HepG2 (cell line): Measurements from ENCODE around the gene MYL11. TPM values are rescaled to one million over a fixed set of nuclear protein-coding genes. Genes with fewer than 3 reads are reported as not detected.
"Not testable (repeated sequence)": the region's sequence is repeated elsewhere in the genome, so short reads cannot be mapped to it uniquely, and the experiment has no call there.

Experiments used
- ATAC-seq: fragments of 200-7000 bp; cut with Tn5 transposase; 3 replicates; pipeline ENCODE4 v1.9.1; 2020; ENCODE audit warnings: mild to moderate bottlenecking, moderate library complexity
- BruUV-seq: library from RNA; stranded (reverse); fragments of 400-500 nt; replicated peaks from 2 replicates; lab custom pipeline; 2021; lab: Mats Ljungman, UMichigan
- CTCF ChIA-PET: fragments of 300-600 bp; formaldehyde crosslinking; extraction: SDS; loops from one replicate; lab custom pipeline; 2021; ENCODE audit warnings: low total read pairs, inconsistent platforms, low intra/inter-chr PET ratio; lab: Yijun Ruan, JAX
- POLR2A ChIA-PET: fragments of 350-600 bp; sonication (Branson Sonifier 250); formaldehyde crosslinking; loops from one replicate; lab custom pipeline; 2020; ENCODE audit warnings: antibody characterized with exemption, inconsistent platforms; lab: Yijun Ruan, JAX
- DNase-seq: peaks from one replicate; pipeline ENCODE4 v3.0.0-alpha.2; 2015; ENCODE audit warnings: low spot score
- FAIRE-seq: peaks from 3 replicates; lab custom pipeline; 2011; peaks lifted over from hg19 to GRCh38; lab: Jason Lieb, UNC
- H2AFZ ChIP-seq: one replicate; pipeline ENCODE4 v1.6.1; 2011; ENCODE audit warnings: low read length, inconsistent platforms
- H3K27ac ChIP-seq: fragments of 300-600 bp; 3 replicates; pipeline ENCODE4 v1.8.0; 2011; ENCODE audit warnings: mixed run types, mild to moderate bottlenecking, mixed read lengths, low read length, inconsistent platforms; ENCODE audit not compliant: insufficient read depth; ENCODE audit errors: extremely low read length
- H3K27me3 ChIP-seq, 2 experiments: fragments of 200-600 bp in 1 of 2; 2 replicates in 1 of 2; 3 replicates in 1 of 2; pipeline versions ENCODE4 v1.6.0 to v1.8.0; 2011; ENCODE audit warnings: low read length in 2 of 2, mild to moderate bottlenecking in 2 of 2, moderate library complexity in 2 of 2, inconsistent platforms in 1 of 2; ENCODE audit not compliant: insufficient read depth in 2 of 2, control insufficient read depth in 1 of 2
- H3K36me3 ChIP-seq, 2 experiments: fragments of 200-600 bp in 1 of 2; replicated peaks in 1 of 2; 2 replicates in 1 of 2; 3 replicates in 1 of 2; pipeline versions ENCODE4 v1.5.1 to v1.8.0; 2011; ENCODE audit warnings: low read length in 2 of 2, inconsistent platforms in 1 of 2; ENCODE audit not compliant: insufficient read depth in 2 of 2, control insufficient read depth in 1 of 2
- H3K4me1 ChIP-seq: 2 replicates; pipeline ENCODE4 v1.5.1; 2012; ENCODE audit warnings: low read length, inconsistent platforms; ENCODE audit not compliant: insufficient read depth
- H3K4me2 ChIP-seq: 2 replicates; pipeline ENCODE4 v1.6.0; 2011; ENCODE audit warnings: low read depth, low read length, inconsistent platforms
- H3K4me3 ChIP-seq, 3 experiments: fragments of 200-600 bp in 1 of 3; sonication (generic), shearing (Covaris generic) in 1 of 3; replicated peaks in 1 of 3; 2 replicates each; pipeline ENCODE4 v1.5.1; 2011 to 2016; ENCODE audit warnings: low read length in 3 of 3, inconsistent platforms in 2 of 3, low read depth in 2 of 3, mild to moderate bottlenecking in 2 of 3, control low read depth in 1 of 3, mixed read lengths in 1 of 3; ENCODE audit not compliant: insufficient read depth in 1 of 3
- H3K79me2 ChIP-seq: one replicate; pipeline ENCODE4 v1.6.1; 2011; ENCODE audit warnings: low read length, inconsistent platforms; ENCODE audit not compliant: insufficient read depth
- H3K9ac ChIP-seq: 2 replicates; pipeline ENCODE4 v1.6.0; 2011; ENCODE audit warnings: mild to moderate bottlenecking, low read depth, low read length, inconsistent platforms; ENCODE audit not compliant: insufficient read depth
- H3K9me3 ChIP-seq: 2 replicates; pipeline ENCODE4 v1.5.1; 2012; ENCODE audit warnings: mild to moderate bottlenecking, low read length
- H4K20me1 ChIP-seq: 2 replicates; pipeline ENCODE4 v1.6.0; 2011; ENCODE audit warnings: inconsistent platforms, mild to moderate bottlenecking, low read length, moderate library complexity; ENCODE audit not compliant: insufficient read depth
- MAFK ChIP-seq, 2 experiments: IDR thresholded peaks in 1 of 2; conservative IDR thresholded peaks in 1 of 2; 2 replicates each; pipeline ENCODE4 v1.6.1; 2011; ENCODE audit warnings: improper control_type of control experiment in 2 of 2, low read length in 2 of 2
- PHF21A ChIP-seq: sonication (generic); formaldehyde crosslinking; IDR thresholded peaks from 2 replicates; pipeline ENCODE4 v1.5.0; 2020; ENCODE audit warnings: mild to moderate bottlenecking, missing genetic modification reagents
- POLR2AphosphoS5 ChIP-seq: IDR thresholded peaks from 2 replicates; pipeline ENCODE4 v1.6.1; 2012; ENCODE audit warnings: low read depth, low read length
- ZFP82 ChIP-seq: sonication (generic); formaldehyde crosslinking; IDR thresholded peaks from 2 replicates; pipeline ENCODE4 v1.5.1; 2020; ENCODE audit warnings: mild to moderate bottlenecking, missing genetic modification reagents, borderline replicate concordance
- ZNF10 ChIP-seq: sonication (generic); formaldehyde crosslinking; IDR thresholded peaks from 2 replicates; pipeline ENCODE4 v1.4.0; 2020; ENCODE audit warnings: mild to moderate bottlenecking, low read depth, missing genetic modification reagents, borderline replicate concordance
- ZNF136 ChIP-seq: sonication (generic); formaldehyde crosslinking; IDR thresholded peaks from 2 replicates; pipeline ENCODE4 v1.8.1; 2022; ENCODE audit warnings: low read depth, mild to moderate bottlenecking, moderate library complexity, missing genetic modification reagents
- ZNF564 ChIP-seq: sonication (generic); formaldehyde crosslinking; IDR thresholded peaks from 2 replicates; pipeline ENCODE4 v1.8.1; 2023; ENCODE audit warnings: mild to moderate bottlenecking, missing genetic modification reagents
- ZNF770 ChIP-seq: sonication (generic); formaldehyde crosslinking; IDR thresholded peaks from 2 replicates; pipeline ENCODE4 v1.5.0; 2020; ENCODE audit warnings: mild to moderate bottlenecking, missing genetic modification reagents
- WGBS: methylation state at CpG from one replicate; pipeline ENCODE4 v1.1.6; 2017; ENCODE audit warnings: low lambda C conversion rate; 5-methylcytosine and 5-hydroxymethylcytosine counted together
- in situ Hi-C: cut with HindIII; loops from 2 replicates; pipeline ENCODE4 v1.10.0; 2017; ENCODE audit warnings: low pct_unique_long_range_greater_than_20kb; ENCODE audit not compliant: extremely low pct_ligation_motif_present
- intact Hi-C: fragments of 100-400 bp; cut with micrococcal nuclease; formaldehyde crosslinking; loops from one replicate; pipeline ENCODE4 v1.10.0; 2022; ENCODE audit not compliant: unreplicated experiment
- polyA plus RNA-seq, 8 experiments: library from polyadenylated mRNA; depleted of rRNA in 3 of 8; stranded (reverse) in 7 of 8; unstranded in 1 of 8; fragments of >200 nt; fragmentation: Illumina TruSeq in 4 of 8; extraction: Trizol in 4 of 8; gene quantifications; 2 replicates each; pipeline versions ENCODE4 v1.2.1 to v1.2.3, GENCODE V29; 2011 to 2016; ENCODE audit warnings: low read depth in 4 of 8, missing spikeins in 1 of 8, mixed read lengths in 1 of 8; ENCODE audit not compliant: insufficient read depth in 1 of 8
- total RNA-seq, 5 experiments: library from RNA; depleted of rRNA; stranded (reverse); fragments of >200 nt; fragmentation: Illumina TruSeq; extraction: Trizol; gene quantifications; 2 replicates each; pipeline ENCODE4 v1.2.3, GENCODE V29; 2016; ENCODE audit warnings: low read depth in 1 of 5
- TF ChIP-seq, protein P1 (sequence below): sonication (generic); formaldehyde crosslinking; IDR thresholded peaks from 2 replicates; pipeline ENCODE4 v1.8.0; 2022; ENCODE audit warnings: missing genetic modification reagents, mild to moderate bottlenecking, inconsistent platforms, borderline replicate concordance

MYL11 gene
- total and polyA plus RNA-seq, 2 of the 13 experiments (the other 11 are each of a cell fraction or from before 2014, with no cell fraction given) = not detected

GRCh38 chr16:30395992-30396585 is 21.5 kb downstream of the MYL11 start (continued):
- TF ChIP-seq, protein P1, sequence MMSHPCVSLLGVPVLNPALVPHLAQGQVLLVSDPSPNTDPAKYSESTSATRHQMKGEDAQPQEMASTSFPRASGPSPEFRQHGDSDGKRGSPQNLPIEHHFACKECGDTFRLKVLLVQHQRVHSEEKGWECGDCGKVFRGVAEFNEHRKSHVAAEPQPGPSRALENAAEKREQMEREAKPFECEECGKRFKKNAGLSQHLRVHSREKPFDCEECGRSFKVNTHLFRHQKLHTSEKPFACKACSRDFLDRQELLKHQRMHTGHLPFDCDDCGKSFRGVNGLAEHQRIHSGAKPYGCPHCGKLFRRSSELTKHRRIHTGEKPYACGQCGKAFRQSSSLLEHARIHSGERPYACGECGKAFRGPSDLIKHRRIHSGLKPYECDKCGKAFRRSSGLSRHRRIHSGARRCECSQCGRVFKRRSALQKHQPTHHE (CRISPR knock-in tag) = 0 out of 2 replicates have a peak, but pooled peaks have one; percentile 47
- no peak for TF ChIP-seq PHF21A (CRISPR knock-in tag)
- TF ChIP-seq ZNF136 = no peak
- 0 out of 2 replicates have a peak, but pooled peaks have one; percentile 32 for TF ChIP-seq ZNF10
- TF ChIP-seq ZFP82 = no peak
- TF ChIP-seq POLR2AphosphoS5 = no peak
- TF ChIP-seq MAFK (conservative IDR thresholded peaks at IDR 0.05 in 1 of 2, IDR thresholded peaks at IDR 0.05 in 1 of 2; ENCODE audit: low read length in 2 of 2) = no peak
- TF ChIP-seq ZNF564 (CRISPR knock-in tag) = peak; percentile 12; the same call in 1 of the 2 replicates

- intact Hi-C loops = not testable (repeated sequence)
Observed at GRCh38 chr16:30396627-30397026, 22.0 kb downstream of the MYL11 start.

More at GRCh38 chr16:30396627-30397026, 22.0 kb downstream of the MYL11 start:
- Histone ChIP-seq H3K4me3 (peak overlapping the region; percentile 75 to 93 (median 75); a peak in 4 of 6 replicates), H3K79me2 (peaks cover 17% of the 10 kb centered on the region), H3K9ac (peak overlapping the region; percentile 78), H3K4me1 (peaks cover 46% of the 10 kb centered on the region), H3K36me3 (peaks cover 3 to 17% of the 10 kb centered on the region in 2 experiments; a peak in 4 of 5 replicates), H3K4me2 (peak overlapping the region; percentile 99)
- H2AFZ ChIP-seq, H3K27me3 ChIP-seq, ATAC-seq, H4K20me1 ChIP-seq, FAIRE-seq, H3K9me3 ChIP-seq, in situ Hi-C loops, H3K27ac ChIP-seq, DNase-seq, BruUV-seq: not testable (repeated sequence)
- 84% methylated on average over 4 of the region's 4 CpGs for WGBS
- ChIA-PET POLR2A (interaction anchor here (0.7 to 3.3 kb wide), 3 partner anchors 11 to 95 kb away, joined by 3 to 70 read pairs (median 11); partner anchors contain the start of genes DCTPP1 and ZNF771), CTCF (interaction anchor here (2.1 to 2.6 kb wide), 2 partner anchors 13 to 232 kb away, joined by 4 to 20 read pairs; no protein-coding TSS in a partner anchor)
- TF ChIP-seq ZNF770 (CRISPR knock-in tag) = peak; percentile 70
